HG03025 (cell line): ENCODE measurements around the gene DRD3.

Source experiments
- ATAC-seq: cut with Tn5 transposase; IDR thresholded peaks from one replicate; pipeline ENCODE4 v1.9.1; 2021; ENCODE audit warnings: mild to moderate bottlenecking, moderate library complexity; ENCODE audit not compliant: unreplicated experiment, low FRiP score

Gene DRD3

DNA sequence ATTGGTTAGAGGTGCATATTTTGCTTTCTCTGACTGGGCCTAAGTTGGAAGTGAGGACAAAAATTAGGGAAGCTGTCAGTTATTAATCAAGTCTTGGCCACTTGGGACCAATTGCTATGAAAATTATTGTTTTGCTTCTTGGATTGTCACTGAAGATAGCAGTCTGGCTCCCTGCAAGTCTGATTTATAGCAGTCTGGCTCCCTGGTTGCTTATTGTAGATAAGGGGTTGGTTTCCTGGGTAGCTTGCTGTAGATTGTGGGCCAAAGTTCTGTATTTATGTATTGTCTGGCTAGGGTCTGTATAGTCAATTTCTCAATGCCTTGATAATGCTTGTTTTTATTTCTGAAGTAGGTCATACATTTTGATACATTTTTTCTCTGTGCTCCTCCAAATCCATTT lies 13.3 kb upstream of the DRD3 start:
- ATAC-seq = no peak

DNA sequence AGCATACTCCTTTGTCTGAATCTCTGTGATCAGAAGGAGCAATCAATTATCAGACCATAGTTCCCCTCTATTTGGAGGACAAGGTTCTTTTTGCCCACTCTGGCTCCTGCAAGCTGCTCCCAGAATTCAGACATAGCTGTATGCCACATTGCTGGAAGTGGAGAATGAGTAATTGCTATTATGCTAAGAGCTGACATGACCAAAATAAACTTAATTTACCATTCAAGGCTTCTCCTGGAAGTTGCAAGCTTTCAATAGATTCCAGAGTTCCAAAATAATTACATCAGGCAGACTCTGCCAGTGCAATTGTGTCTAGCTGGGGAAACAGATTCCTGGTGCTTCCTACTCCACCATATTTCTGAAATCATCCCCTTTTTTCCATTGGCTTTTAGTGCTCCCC lies 7.6 kb upstream of the DRD3 start:
- no peak for ATAC-seq

DNA sequence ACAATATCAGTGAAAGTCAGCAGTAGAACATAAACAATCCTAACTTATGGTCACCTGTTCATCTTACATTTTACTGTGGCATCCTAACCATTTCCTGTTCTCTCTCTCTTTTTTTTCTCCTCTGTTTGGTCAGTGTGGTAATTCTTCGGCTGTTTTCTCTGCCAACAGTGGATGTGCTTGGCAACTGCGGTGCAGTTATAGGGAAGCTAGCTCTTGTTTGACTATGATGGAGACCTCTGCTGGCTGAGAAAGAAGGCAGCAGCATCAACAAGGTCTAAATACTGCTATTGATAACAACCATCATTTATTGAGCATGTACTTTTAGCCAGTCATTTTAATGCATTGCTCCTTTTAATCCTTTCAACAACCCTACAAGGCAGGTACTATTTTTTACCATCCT lies 723 bp upstream of the DRD3 start:
- ATAC-seq = no peak

- no peak for ATAC-seq
Measured at GRCh38 chr3:114176890-114177289, 2.0 kb downstream of the DRD3 start.

GRCh38 chr3:114176487-114176886 lies 2.4 kb downstream of the DRD3 start:
- no peak for ATAC-seq

DNA sequence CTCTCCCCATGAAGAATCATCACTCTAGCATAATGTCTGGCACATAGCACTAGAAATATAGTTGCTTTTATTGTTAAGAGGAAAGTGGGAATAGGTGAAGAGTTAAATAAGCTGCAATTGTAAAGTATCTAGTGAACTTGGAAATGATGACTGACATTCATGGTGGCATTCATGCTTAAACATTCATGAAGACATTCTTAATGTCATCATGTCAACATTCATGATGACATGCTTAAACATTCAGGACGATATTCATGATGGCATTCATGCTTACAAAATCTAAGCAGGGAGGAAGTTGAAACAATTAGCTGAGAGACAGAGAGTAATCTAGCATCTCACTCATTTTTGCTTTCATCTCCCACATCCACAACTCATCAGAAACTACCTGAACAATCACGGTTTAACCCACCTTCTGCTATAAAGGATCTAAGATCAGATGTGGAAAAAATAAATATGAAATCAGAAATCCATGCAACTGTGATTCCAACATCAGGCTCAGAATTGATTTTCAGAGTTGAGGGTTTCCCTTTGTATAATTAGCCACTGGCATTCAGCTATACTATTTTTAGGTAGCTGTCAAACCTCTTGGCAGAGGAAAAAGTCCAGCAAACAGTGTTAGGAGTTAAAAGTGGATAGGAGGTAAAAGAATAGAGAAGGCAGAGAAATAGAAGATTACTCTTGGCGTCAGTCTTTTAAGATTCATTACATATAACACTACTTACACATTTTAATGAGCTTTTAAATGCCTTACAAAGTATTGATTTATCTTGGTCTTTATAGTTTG lies 3.5 kb downstream of the DRD3 start:
- no peak for ATAC-seq

- ATAC-seq = no peak
Measured at GRCh38 chr3:114171677-114172076, 7.2 kb downstream of the DRD3 start.

- ATAC-seq = no peak
Measured at GRCh38 chr3:114168150-114168549, 10.7 kb downstream of the DRD3 start.

DNA sequence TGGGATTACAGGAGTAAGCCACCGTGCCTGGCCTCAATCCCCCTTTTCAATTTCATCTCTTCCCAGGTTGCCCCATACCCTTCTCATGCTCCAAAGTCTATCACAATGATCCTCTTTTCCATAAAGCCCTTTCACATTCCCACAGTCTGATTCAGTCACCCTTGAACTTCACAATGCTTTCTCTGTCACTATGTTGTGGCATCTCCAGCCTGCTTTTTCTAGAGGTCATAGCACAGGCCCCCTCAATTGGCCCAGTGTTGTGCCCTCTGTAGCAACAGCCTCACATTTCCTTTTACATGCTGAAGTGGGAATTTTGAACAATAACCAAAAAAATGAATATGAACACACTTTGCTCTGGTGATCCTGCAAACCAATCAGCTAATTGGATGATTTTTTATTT lies 21.5 kb downstream of the DRD3 start:
- no peak for ATAC-seq

- no peak for ATAC-seq
Measured at GRCh38 chr3:114155370-114155821, 23.5 kb downstream of the DRD3 start.

DNA sequence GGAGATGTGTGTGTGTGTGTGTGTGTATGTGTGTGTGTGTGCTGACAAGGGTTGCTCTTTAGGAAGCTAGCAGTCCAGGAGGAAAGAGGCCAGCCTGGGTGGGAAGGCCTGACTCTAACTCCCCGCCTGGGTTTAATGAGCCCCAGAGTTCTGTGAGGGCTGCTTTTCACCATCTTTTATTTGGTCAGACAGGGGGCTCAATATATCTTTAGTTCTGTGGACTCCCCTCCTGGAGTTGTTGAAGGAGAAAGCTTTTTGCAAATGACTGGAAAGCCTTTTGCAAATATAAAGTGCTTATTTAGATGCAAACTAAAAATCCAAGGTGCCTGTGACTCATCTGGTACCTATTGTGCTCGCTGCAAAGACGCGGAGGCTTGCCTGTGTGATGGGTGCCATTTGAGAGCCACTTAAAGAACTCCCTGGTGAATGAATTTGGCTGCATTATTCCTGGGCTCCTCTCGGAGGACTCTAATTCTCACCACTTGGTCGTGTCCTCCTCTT lies 24.5 kb downstream of the DRD3 start:
- ATAC-seq = no peak

DNA sequence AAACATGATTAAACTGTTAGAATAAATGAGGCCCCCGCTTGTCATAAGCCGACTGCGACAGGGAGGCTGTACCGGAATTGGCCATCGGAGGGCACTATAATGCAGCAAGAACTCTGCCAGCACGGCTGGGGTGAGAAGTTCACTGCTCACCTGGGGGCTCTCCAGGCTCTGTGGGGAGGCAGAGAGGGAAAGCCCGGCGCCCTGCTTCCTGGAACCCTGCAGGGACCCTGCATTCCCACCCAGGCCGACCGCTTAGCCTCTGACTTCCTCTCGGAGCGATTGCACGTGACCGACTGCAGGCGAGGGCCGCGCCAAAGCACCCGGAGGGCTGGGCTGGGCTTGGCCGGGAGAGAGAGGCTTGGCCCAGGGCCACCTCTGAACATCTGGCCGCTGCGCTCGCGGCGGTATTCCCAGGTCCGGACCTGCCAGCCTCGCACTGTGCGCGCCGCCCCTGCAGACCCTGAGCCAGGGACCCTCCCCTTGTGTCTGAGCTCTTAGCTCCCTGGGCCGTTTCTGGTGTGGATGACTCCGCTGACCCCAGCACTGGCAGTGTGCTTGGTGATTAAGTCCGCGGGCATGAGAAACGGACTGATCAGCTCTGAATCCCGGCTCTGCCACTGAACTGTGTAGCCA lies 26.2 kb downstream of the DRD3 start:
- peak; percentile 80 for ATAC-seq

- no peak for ATAC-seq
Measured at GRCh38 chr3:114151091-114151490, 27.8 kb downstream of the DRD3 start.

- no peak for ATAC-seq
Measured at GRCh38 chr3:114147251-114147650, 31.6 kb downstream of the DRD3 start.

DNA sequence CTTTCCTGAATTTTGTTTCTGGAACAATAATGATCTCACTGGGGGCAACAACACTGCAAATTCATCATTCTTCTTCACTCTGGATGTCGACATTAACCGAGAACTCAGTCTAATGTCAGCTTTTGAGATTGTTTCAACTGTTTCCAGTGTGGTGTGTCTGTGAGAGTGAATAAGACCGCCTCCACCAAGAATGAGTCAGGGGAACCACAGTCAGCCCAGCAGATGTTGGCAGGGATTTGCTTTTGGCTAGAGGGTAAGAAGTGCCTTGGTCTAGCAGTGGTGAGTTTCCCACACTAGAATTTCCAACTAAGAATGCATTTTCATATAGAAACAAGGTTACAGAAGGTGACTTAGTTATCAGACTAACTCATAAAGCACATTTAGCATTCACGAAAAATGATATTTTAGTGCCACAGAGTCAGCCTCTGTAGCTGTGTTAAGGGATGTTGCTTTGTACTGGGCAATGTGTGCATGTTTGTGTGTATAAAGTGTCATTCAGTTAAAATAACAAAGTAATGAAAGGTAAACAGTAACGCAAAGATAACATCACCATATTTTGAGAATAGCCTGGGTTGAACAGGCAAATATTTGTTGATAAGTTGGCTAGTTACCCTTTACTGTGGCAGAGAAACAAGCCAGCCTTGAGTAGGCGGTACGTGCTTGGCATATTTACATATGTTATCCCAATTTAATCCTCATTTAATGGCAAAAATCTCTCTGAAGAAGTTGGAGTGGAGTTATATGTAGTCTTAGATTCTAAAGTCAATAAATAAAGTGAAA lies 33.8 kb downstream of the DRD3 start:
- peak; percentile 59 for ATAC-seq

- ATAC-seq = no peak
Measured at GRCh38 chr3:114143817-114144216, 35.0 kb downstream of the DRD3 start.

DNA sequence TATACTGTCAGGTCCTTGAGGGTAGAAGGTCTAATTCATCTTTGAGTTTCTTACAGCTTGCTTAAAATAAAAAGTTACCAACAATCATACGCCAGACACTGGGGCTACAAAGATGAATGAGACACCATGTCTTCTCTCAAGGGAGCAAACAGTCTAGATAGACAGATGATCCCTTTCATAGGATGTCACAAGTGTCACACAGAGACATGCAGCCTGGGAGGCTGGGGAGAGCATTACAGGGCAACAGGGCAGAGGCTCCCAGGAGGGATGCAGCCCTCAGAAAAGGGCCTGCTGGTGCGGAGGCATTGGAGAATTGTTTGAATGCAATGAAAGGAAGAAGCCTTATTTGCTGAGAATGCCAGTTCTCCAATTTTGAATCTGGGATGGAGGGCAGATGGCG lies 39.0 kb downstream of the DRD3 start:
- ATAC-seq = no peak

GRCh38 chr3:114133947-114134346 lies 44.9 kb downstream of the DRD3 start:
- ATAC-seq = no peak

- ATAC-seq = no peak
Measured at GRCh38 chr3:114132500-114132899, 46.4 kb downstream of the DRD3 start.

GRCh38 chr3:114128826-114129225 lies 50.0 kb downstream of the DRD3 start:
- no peak for ATAC-seq

GRCh38 chr3:114128231-114128630 lies 50.6 kb downstream of the DRD3 start:
- no peak for ATAC-seq
